Small intestine (tissue), 7 donors: ENCODE measurements around the gene MAPK10. TPM values are rescaled to one million over a fixed set of nuclear protein-coding genes. Genes with fewer than 3 reads are reported as not detected.
A peak's percentile ranks its signal among the peaks of the same experiment; 100 is the strongest.

Experiments
- DNase-seq, 2 donors: peaks; one replicate each; pipeline versions ENCODE4 v3.0.0 to v3.0.0-alpha.2; 2013
- FAIRE-seq: peaks from 2 replicates; lab custom pipeline; 2012; peaks lifted over from hg19 to GRCh38; lab: Jason Lieb, UNC
- H3K27ac ChIP-seq, 3 donors: one replicate each; pipeline ENCODE4 v1.5.1; 2013; ENCODE audit warnings: low read length in 2 of 3, mild to moderate bottlenecking in 2 of 3, control low read depth in 1 of 3, inconsistent platforms in 1 of 3, low read depth in 1 of 3, moderate library complexity in 1 of 3
- H3K27me3 ChIP-seq, 3 donors: one replicate each; pipeline ENCODE4 v1.6.1; 2013; ENCODE audit warnings: low read length in 3 of 3, inconsistent platforms in 1 of 3; ENCODE audit not compliant: control insufficient read depth in 3 of 3, insufficient read depth in 3 of 3
- H3K36me3 ChIP-seq, 3 donors: one replicate each; pipeline ENCODE4 v1.6.1; 2013; ENCODE audit warnings: low read length in 3 of 3, inconsistent platforms in 1 of 3, low read depth in 1 of 3, mild to moderate bottlenecking in 1 of 3, moderate library complexity in 1 of 3; ENCODE audit not compliant: control insufficient read depth in 3 of 3, insufficient read depth in 2 of 3
- H3K4me1 ChIP-seq, 3 donors: one replicate each; pipeline ENCODE4 v1.6.1; 2013; ENCODE audit warnings: low read length in 2 of 3, inconsistent platforms in 1 of 3, low read depth in 1 of 3, mild to moderate bottlenecking in 1 of 3, moderate library complexity in 1 of 3; ENCODE audit not compliant: control insufficient read depth in 3 of 3, insufficient read depth in 2 of 3
- H3K4me3 ChIP-seq, 3 donors: one replicate each; pipeline ENCODE4 v1.5.1; 2013; ENCODE audit warnings: low read length in 3 of 3, control low read depth in 1 of 3, inconsistent platforms in 1 of 3, low read depth in 1 of 3, mild to moderate bottlenecking in 1 of 3, moderate library complexity in 1 of 3
- H3K9me3 ChIP-seq, 2 donors: one replicate each; pipeline ENCODE4 v1.6.1; 2013; ENCODE audit warnings: low read depth in 1 of 2, low read length in 1 of 2; ENCODE audit not compliant: control insufficient read depth in 2 of 2, insufficient read depth in 1 of 2
- WGBS, 3 donors: extraction: QIAGEN DNeasy Blood & Tissue Kit; methylation state at CpG; one replicate each; pipeline ENCODE4 v1.1.7; 2013; 5-methylcytosine and 5-hydroxymethylcytosine counted together
- polyA plus RNA-seq, 4 donors: library from polyadenylated mRNA; stranded (reverse) in 3 of 4; unstranded in 1 of 4; fragments of 200-250 nt in 3 of 4; fragments of 120-200 nt in 1 of 4; gene quantifications; one replicate each; pipeline versions ENCODE4 v1.2.1 to v1.2.3, GENCODE V29; 2013
- donor health status: healthy with polysubstance abuse.
- donor health status: control.
- donor health status: control.
- donor health status: Bipolar disorder and iron deficiency.
- donor health status: healthy.

MAPK10 gene
- polyA plus RNA-seq, 4 donors = 0.22 to 8.9 (median 5.0) TPM

DNA sequence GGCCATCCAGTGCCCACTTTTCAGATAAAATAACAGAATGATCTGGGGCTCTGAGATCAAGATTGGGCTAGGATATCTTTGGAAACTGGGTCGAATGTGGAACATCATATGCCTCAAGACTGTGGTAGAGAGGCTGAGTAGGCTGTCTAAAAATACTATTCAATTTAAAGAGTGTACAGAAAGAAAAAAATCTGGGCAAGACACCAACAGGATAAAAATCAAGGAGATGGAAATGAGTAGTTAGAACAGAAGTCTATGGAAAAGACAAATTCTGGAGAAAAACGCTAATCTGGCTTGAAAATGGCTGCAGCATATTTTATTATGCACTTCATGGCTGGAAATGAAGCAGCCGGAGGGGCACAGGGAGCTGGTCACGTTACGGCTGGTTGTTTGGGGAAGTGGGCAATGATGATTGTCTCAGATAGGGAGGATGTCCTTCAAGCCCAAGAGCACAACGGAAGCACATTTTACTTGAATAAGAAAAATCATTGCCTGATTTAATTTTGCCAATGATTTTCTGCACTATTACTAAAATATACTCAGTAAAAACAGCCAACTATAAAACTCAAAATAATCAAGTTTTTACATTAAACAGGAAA is 27.1 kb upstream of the MAPK10 start:
- no peak overlapping the region for H3K4me3 ChIP-seq
- no peak for DNase-seq
- no peaks in the 10 kb centered on the region for H3K4me1 ChIP-seq
- no peaks in the 10 kb centered on the region for H3K36me3 ChIP-seq
- WGBS, 3 donors = 52 to 71% (median 64%) methylated on average over 6 of the region's 6 CpGs
- H3K27me3 ChIP-seq = peaks cover 0 to 4% (median 0%) of the 10 kb centered on the region in 3 donors
- H3K9me3 ChIP-seq = no peaks in the 10 kb centered on the region
- FAIRE-seq = no peak
- no peak overlapping the region for H3K27ac ChIP-seq

DNA sequence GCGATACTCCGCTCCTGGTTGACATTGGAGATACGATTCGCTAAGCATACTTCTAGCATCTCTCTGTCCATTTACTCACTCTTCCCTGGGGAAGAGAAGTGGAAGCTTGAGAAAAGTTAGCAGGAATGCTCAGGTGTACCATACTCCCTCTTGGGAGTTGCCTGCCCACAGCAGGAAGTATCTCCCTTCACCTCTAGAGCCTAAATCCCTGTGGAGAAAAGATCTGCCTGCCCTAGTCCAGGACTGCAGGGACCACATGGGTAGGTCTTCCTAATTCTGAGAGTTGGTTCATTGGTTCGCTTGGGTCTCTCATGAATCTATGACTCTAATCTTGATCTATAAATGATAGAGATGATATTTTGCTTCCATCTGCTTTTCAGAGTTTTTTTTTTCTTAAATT is 26.3 kb upstream of the MAPK10 start:
- Histone ChIP-seq H3K9me3 (no peaks in the 10 kb centered on the region), H3K27ac (no peak overlapping the region), H3K36me3 (no peaks in the 10 kb centered on the region), H3K27me3 (peaks cover 0 to 4% (median 0%) of the 10 kb centered on the region in 3 donors), H3K4me3 (no peak overlapping the region), H3K4me1 (peaks cover 0 to 4% (median 0%) of the 10 kb centered on the region in 3 donors)
- FAIRE-seq = no peak
- 94 to 95% (median 94%) methylated on average over 5 of the region's 5 CpGs for WGBS, 3 donors
- DNase-seq = no peak

DNA sequence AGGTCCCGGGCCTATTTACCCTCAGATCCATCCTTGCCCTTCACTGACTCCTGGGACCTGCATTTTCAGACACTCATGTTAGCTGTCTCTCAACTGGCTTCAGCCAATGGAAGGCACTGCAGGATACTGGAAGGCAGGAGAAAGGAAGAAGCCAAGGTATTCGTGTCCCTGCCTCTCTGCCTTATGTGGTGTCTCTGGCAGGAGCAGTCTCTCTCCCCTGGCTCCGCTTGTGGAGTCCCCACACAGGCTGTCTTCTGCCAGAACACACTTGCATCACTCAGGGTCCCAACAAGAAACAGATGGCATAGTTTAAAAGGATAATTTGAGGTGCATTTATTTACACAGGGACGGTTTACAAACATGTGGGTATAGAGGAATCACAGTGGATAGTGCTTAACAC is 21.6 kb upstream of the MAPK10 start:
- no peak overlapping the region for H3K4me3 ChIP-seq
- H3K27ac ChIP-seq = no peak overlapping the region
- DNase-seq = no peak
- peaks cover 0 to 15% of the 10 kb centered on the region in 2 donors for H3K9me3 ChIP-seq
- peaks cover 0 to 4% (median 0%) of the 10 kb centered on the region in 3 donors for H3K27me3 ChIP-seq
- WGBS, 3 donors = 72 to 85% (median 82%) methylated on average over 4 of the region's 4 CpGs
- H3K36me3 ChIP-seq = no peaks in the 10 kb centered on the region
- H3K4me1 ChIP-seq = peaks cover 0 to 12% (median 0%) of the 10 kb centered on the region in 3 donors
- no peak for FAIRE-seq

DNA sequence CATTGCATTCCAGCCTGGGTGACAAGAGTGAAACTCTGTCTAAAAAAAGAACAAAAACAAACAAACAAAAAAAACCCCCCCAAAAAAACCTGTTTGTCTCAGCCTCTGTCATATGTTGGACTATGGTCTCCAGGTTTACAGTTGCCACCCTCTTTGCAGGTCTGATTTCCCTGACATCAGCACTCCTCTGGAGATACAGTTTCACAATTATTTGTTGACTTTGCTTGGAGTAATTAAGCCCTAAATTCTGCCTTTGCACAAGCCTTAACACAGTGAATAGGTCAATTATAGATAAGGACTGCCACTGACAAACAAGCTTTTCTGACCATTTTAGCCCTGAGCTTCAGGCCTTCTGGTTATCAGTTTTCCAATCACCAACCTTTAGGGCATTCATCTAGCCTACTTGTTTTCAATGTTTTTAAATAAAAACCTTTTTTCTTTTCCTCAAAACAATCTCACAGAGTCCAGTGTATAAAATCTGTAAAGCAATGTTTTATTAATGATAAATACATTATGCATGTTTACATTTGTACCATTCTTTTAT is 20.4 kb upstream of the MAPK10 start:
- Histone ChIP-seq H3K27me3 (peaks cover 0 to 2% (median 0%) of the 10 kb centered on the region in 3 donors), H3K4me3 (no peak overlapping the region), H3K27ac (peak overlapping the region in 1 of 3 donors; percentile 49), H3K4me1 (peaks cover 0 to 12% (median 0%) of the 10 kb centered on the region in 3 donors), H3K9me3 (peaks cover 0 to 15% of the 10 kb centered on the region in 2 donors), H3K36me3 (no peaks in the 10 kb centered on the region)
- FAIRE-seq (no peak), DNase-seq (peak; percentile 69 to 87)

DNA sequence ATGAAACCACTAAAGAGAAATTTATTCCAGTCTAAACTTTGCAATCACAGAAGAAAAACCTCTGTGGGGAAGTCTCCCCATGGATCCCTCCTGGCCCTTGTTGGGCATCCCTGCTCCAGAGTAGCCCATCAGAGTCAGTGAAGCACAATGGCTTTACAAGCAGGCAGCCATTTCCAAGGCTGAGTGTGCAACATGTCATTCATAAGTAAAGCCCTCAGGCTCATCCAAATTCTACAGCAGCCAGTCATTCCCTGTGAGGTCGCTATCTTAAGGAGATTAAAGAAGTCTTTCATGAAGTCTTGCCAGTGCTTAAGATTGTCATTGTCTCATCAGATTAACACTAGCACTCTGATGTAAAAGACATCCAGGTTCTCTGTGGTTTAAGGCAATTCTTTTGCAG is 17.0 kb upstream of the MAPK10 start:
- Histone ChIP-seq H3K4me3 (no peak overlapping the region), H3K4me1 (peaks cover 0 to 12% (median 0%) of the 10 kb centered on the region in 3 donors), H3K9me3 (peaks cover 0 to 15% of the 10 kb centered on the region in 2 donors), H3K36me3 (no peaks in the 10 kb centered on the region), H3K27me3 (no peaks in the 10 kb centered on the region), H3K27ac (no peak overlapping the region)
- WGBS, 3 donors = 56 to 86% (median 57%) methylated on average over 1 of the region's 1 CpG
- FAIRE-seq (no peak), DNase-seq (no peak)

DNA sequence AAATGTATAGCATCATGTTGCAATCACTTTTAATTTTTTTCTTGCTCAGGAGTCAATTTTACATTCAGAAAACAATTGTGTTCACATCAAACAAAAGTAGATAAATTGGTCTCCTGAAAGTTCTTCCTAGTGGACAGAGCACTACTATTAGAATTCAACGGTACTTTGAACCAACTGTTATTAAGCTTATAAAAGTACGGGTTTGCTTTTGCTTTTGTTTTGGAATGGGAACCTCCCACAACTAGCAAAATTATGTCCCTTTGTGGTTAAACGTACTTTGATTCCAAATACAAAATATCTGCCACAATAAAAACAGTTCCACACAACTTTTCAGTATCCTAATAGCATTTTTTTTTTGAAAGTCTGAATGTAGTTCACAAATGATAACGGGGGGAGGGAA is 8.6 kb upstream of the MAPK10 start:
- H3K9me3 ChIP-seq = peaks cover 0 to 3% of the 10 kb centered on the region in 2 donors
- H3K36me3 ChIP-seq = no peaks in the 10 kb centered on the region
- no peaks in the 10 kb centered on the region for H3K4me1 ChIP-seq
- H3K27me3 ChIP-seq = no peaks in the 10 kb centered on the region
- H3K27ac ChIP-seq = no peak overlapping the region
- H3K4me3 ChIP-seq = no peak overlapping the region
- FAIRE-seq (no peak), DNase-seq (no peak)
- 20 to 60% (median 33%) methylated on average over 4 of the region's 4 CpGs for WGBS, 3 donors

DNA sequence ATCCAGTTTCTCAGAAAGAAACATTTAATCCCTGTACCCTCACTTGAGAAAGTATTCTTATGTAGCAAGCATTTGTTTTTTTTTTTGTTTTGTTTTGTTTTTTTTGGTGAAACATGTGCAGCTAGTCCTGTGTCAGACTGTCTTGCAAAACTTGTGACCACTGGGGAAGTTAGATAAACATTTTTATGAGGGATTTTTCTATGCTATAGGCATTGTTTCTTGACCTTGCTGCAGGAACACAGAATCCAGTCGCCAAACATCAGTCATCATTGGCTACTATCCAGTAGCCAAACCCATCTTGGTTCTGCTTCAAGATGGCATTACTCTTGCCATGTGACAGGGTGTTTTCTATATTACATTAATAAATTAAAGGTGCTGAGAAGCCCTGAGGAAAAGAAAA is 7.7 kb upstream of the MAPK10 start:
- Histone ChIP-seq H3K27me3 (no peaks in the 10 kb centered on the region), H3K4me1 (no peaks in the 10 kb centered on the region), H3K36me3 (no peaks in the 10 kb centered on the region), H3K4me3 (no peak overlapping the region), H3K9me3 (peaks cover 0 to 3% of the 10 kb centered on the region in 2 donors), H3K27ac (no peak overlapping the region)
- FAIRE-seq = no peak
- 46 to 61% (median 59%) methylated on average over 1 of the region's 1 CpG for WGBS, 3 donors
- no peak for DNase-seq

DNA sequence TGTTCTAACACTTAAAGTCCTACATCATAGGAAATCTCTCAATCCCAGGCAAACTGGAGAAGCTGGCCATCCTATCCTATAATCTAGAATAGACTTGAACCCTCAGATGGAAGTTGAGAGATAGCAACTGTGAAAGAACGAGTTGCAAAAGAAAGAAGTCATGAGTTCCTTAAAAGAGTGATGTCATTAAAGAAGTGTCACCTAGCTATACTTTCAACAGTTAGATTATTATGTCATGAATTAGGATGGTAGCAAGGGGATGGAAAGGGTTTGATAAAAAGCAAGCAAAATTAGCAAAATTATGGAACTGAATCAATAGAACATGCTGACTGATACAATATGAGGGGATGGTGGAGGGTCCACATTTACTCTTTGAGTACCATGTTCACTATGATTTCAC is 7.1 kb upstream of the MAPK10 start:
- Histone ChIP-seq H3K4me3 (no peak overlapping the region), H3K4me1 (no peaks in the 10 kb centered on the region), H3K9me3 (peaks cover 0 to 3% of the 10 kb centered on the region in 2 donors), H3K36me3 (no peaks in the 10 kb centered on the region), H3K27ac (no peak overlapping the region), H3K27me3 (no peaks in the 10 kb centered on the region)
- FAIRE-seq (no peak), DNase-seq (no peak)
- 59 to 75% (median 75%) methylated on average over 1 of the region's 1 CpG for WGBS, 3 donors

DNA sequence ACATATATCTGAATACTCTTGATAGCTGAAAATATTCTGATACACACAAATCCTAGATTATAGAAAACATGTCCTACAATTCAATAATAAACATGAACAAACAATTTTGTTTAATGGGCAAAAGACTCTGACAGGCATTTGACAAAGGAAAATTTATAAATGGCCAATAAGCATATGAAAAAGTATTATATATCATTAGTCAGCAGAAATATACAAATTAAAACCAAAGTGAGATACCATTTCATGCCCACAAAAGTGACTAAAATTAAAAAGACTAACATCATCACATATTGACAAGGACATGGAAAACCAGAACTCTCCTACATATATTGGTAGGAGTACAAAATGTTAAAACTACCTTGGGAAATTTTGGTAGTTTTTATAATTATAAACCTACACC is 2.7 kb upstream of the MAPK10 start:
- H3K9me3 ChIP-seq = no peaks in the 10 kb centered on the region
- DNase-seq (no peak), FAIRE-seq (no peak)
- H3K4me1 ChIP-seq = peaks cover 0 to 2% (median 2%) of the 10 kb centered on the region in 3 donors
- no peaks in the 10 kb centered on the region for H3K36me3 ChIP-seq
- no peak overlapping the region for H3K4me3 ChIP-seq
- peaks cover 0 to 8% (median 0%) of the 10 kb centered on the region in 3 donors for H3K27me3 ChIP-seq
- no peak overlapping the region for H3K27ac ChIP-seq
